Retinal pigment epithelial cell (primary cell): ENCODE results near the gene TCEAL5.
"Not testable (repeated sequence)": the region's sequence is repeated elsewhere in the genome, so short reads cannot be mapped to it uniquely, and the experiment has no call there.

Experiments used
- DNase-seq: peaks from one replicate; pipeline ENCODE4 v3.0.0-alpha.2; 2010; ENCODE audit warnings: low read depth
- H3K4me3 ChIP-seq: 2 replicates; pipeline ENCODE4 v1.5.1; 2011; ENCODE audit warnings: mild to moderate bottlenecking, low read length, control low read depth, moderate library complexity
- TF ChIP-seq, protein P1 (sequence below): conservative IDR thresholded peaks from 2 replicates; pipeline ENCODE4 v1.5.1; 2011; ENCODE audit warnings: low read depth, low read length, control low read depth, inconsistent platforms

Gene TCEAL5

GRCh38 chrX:103254171-103254824 lies 22.3 kb downstream of the TCEAL5 start:
- TF ChIP-seq, protein P1, sequence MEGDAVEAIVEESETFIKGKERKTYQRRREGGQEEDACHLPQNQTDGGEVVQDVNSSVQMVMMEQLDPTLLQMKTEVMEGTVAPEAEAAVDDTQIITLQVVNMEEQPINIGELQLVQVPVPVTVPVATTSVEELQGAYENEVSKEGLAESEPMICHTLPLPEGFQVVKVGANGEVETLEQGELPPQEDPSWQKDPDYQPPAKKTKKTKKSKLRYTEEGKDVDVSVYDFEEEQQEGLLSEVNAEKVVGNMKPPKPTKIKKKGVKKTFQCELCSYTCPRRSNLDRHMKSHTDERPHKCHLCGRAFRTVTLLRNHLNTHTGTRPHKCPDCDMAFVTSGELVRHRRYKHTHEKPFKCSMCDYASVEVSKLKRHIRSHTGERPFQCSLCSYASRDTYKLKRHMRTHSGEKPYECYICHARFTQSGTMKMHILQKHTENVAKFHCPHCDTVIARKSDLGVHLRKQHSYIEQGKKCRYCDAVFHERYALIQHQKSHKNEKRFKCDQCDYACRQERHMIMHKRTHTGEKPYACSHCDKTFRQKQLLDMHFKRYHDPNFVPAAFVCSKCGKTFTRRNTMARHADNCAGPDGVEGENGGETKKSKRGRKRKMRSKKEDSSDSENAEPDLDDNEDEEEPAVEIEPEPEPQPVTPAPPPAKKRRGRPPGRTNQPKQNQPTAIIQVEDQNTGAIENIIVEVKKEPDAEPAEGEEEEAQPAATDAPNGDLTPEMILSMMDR: no peak
- peak overlapping the region; percentile 75 for H3K4me3 ChIP-seq
- peak; percentile 34 for DNase-seq

GRCh38 chrX:103253608-103254007 lies 22.9 kb downstream of the TCEAL5 start:
- peak overlapping the region; percentile 75 for H3K4me3 ChIP-seq
- DNase-seq: no peak
- TF ChIP-seq, protein P1: no peak

DNA sequence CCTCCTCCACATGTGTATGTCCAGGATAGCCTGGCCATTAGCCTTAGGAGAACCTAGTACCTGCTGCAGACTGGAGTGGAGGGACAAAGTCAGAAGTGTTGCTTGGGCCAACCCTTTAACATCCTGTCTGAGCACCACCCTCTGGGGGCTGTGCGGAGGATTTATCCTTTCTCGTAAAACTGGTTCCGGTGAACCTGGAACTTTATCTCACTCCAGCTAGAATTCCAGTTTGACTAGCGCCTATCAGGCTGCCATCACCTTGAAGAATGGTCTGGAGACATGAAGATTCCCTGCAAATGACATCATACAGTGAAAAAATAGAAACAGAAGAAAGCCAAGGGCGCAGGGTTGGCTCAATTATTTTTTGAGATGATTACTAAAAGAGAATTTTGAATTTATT lies 25.6 kb downstream of the TCEAL5 start:
- no peak overlapping the region for H3K4me3 ChIP-seq
- no peak for DNase-seq
- TF ChIP-seq, protein P1: no peak

DNA sequence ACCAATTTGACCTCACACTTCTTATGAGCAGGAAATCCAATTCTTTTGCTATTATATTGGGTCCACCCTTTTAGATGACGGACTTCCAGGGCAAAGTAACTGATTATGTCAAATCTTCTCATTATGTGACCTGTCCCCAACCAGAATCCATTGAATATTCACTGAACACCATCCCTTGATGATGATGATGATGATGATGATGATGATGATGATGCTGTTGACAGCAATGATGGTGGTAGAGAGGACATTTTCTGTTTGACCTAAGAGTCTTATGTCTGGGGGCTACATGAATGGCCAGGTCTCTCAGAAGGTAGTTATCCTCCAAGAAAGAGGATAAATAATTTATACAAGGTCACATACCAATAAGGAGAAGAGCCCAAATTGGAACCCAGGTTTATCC lies 26.7 kb downstream of the TCEAL5 start:
- no peak overlapping the region for H3K4me3 ChIP-seq
- TF ChIP-seq, protein P1: no peak
- DNase-seq: no peak

GRCh38 chrX:103248553-103248952 lies 28.0 kb downstream of the TCEAL5 start:
- peak; percentile 1 for DNase-seq
- TF ChIP-seq, protein P1: peak; percentile 48
- H3K4me3 ChIP-seq: no peak overlapping the region

DNA sequence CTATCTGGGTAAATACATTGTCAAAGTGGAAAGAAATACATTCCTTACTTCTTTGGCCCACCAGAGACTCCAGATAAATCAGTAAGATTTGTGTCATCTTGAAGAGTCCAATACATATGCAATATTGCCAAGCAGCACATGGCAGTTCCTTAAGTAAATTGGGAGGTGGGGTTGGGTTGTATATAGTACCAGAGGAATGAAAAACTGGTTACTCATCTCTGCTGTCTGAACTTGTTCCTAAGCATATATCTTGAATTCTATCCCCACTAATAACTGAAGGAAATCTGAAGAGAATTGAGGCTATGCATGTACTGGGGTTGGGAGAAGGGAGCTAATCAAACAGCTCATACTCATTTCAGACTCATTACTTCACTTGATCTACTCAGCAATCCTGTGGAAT lies 36.4 kb downstream of the TCEAL5 start:
- no peak overlapping the region for H3K4me3 ChIP-seq
- DNase-seq: no peak
- TF ChIP-seq, protein P1: no peak

- DNase-seq: no peak
- TF ChIP-seq, protein P1: no peak
- no peak overlapping the region for H3K4me3 ChIP-seq
These were observed 40.3 kb downstream of the TCEAL5 start for GRCh38 chrX:103236296-103236695.

- DNase-seq, H3K4me3 ChIP-seq: not testable (repeated sequence)
These were observed 40.9 kb downstream of the TCEAL5 start for GRCh38 chrX:103235608-103236007.
